Neural progenitor cell (in vitro differentiated cells): ENCODE results near the gene PLEKHA5. TPM values are rescaled to one million over a fixed set of nuclear protein-coding genes. Genes with fewer than 3 reads are reported as not detected.
A peak's percentile ranks its signal among the peaks of the same experiment; 100 is the strongest.

Experiments
- DNase-seq: peaks from one replicate; pipeline ENCODE4 v3.0.0-alpha.2; 2016; ENCODE audit warnings: low spot score
- H2AFZ ChIP-seq: fragments of 200-600 bp; sonication (generic); replicated peaks from 2 replicates; pipeline ENCODE4 v1.6.1; 2016; ENCODE audit warnings: antibody characterized with exemption
- H3F3A ChIP-seq: fragments of 200-600 bp; sonication (generic); 2 replicates; pipeline ENCODE4 v1.6.1; 2016; ENCODE audit warnings: antibody characterized with exemption, low read depth
- H3K27ac ChIP-seq: fragments of 200-600 bp; sonication (generic); 2 replicates; pipeline ENCODE4 v1.5.1; 2016; ENCODE audit warnings: mild to moderate bottlenecking
- H3K27me3 ChIP-seq: fragments of 200-600 bp; sonication (generic); 2 replicates; pipeline ENCODE4 v1.6.1; 2016; ENCODE audit warnings: mild to moderate bottlenecking, moderate library complexity
- H3K36me3 ChIP-seq: fragments of 200-600 bp; sonication (generic); 2 replicates; pipeline ENCODE4 v1.5.1; 2016
- H3K4me1 ChIP-seq: fragments of 200-600 bp; sonication (generic); 2 replicates; pipeline ENCODE4 v1.6.1; 2016; ENCODE audit warnings: mixed run types
- H3K4me2 ChIP-seq: fragments of 200-600 bp; sonication (generic); 2 replicates; pipeline ENCODE4 v1.6.1; 2016
- H3K4me3 ChIP-seq: fragments of 200-600 bp; sonication (generic); 2 replicates; pipeline ENCODE4 v1.5.1; 2016
- H3K79me2 ChIP-seq: fragments of 200-600 bp; sonication (generic); 2 replicates; pipeline ENCODE4 v1.6.1; 2016; ENCODE audit warnings: low read depth
- H3K9ac ChIP-seq: fragments of 200-600 bp; sonication (generic); 2 replicates; pipeline ENCODE4 v1.6.1; 2016
- H3K9me3 ChIP-seq: fragments of 200-600 bp; sonication (generic); 2 replicates; pipeline ENCODE4 v1.5.1; 2016; ENCODE audit warnings: low read depth
- H4K20me1 ChIP-seq: fragments of 200-600 bp; sonication (generic); 2 replicates; pipeline ENCODE4 v1.6.1; 2016; ENCODE audit warnings: low read depth
- H3K27ac Mint-ChIP-seq: 3 replicates; pipeline ENCODE4 v1.8.0; 2021; ENCODE audit warnings: mixed read lengths
- H3K27me3 Mint-ChIP-seq: 2 replicates; pipeline ENCODE4 v1.8.0; 2022; ENCODE audit warnings: low read depth, mild to moderate bottlenecking, inconsistent platforms, moderate library complexity, mixed read lengths; ENCODE audit not compliant: insufficient read depth
- H3K36me3 Mint-ChIP-seq: 3 replicates; pipeline ENCODE4 v1.8.0; 2021; ENCODE audit warnings: mixed read lengths
- H3K4me1 Mint-ChIP-seq: 3 replicates; pipeline ENCODE4 v1.8.0; 2021; ENCODE audit warnings: mixed read lengths
- H3K4me3 Mint-ChIP-seq: 3 replicates; pipeline ENCODE4 v1.8.0; 2021; ENCODE audit warnings: mild to moderate bottlenecking, moderate library complexity, mixed read lengths
- H3K9me3 Mint-ChIP-seq: 3 replicates; pipeline ENCODE4 v1.8.0; 2020; ENCODE audit warnings: mixed read lengths
- CTCF ChIP-seq: fragments of 200-600 bp; sonication (generic); IDR thresholded peaks from 2 replicates; pipeline ENCODE4 v1.5.1; 2017; ENCODE audit warnings: antibody characterized with exemption, mild to moderate bottlenecking
- EZH2 ChIP-seq: fragments of 200-600 bp; sonication (generic); IDR thresholded peaks from 2 replicates; pipeline ENCODE4 v1.6.1; 2017; ENCODE audit warnings: antibody characterized with exemption, mild to moderate bottlenecking, moderate library complexity
- EZH2phosphoT487 ChIP-seq: fragments of 200-600 bp; sonication (generic); IDR thresholded peaks from 2 replicates; pipeline ENCODE4 v1.6.1; 2017; ENCODE audit warnings: antibody characterized with exemption
- total RNA-seq: library from RNA; depleted of rRNA; stranded (reverse); fragments of >200 nt; gene quantifications from 2 replicates; pipeline ENCODE4 v1.2.3, GENCODE V29; 2015; ENCODE audit warnings: low replicate concordance

The PLEKHA5 gene
- total RNA-seq, 1 donor from 2014 or later = 86.7 TPM

GRCh38 chr12:19382111-19382526 lies 252.6 kb downstream of the PLEKHA5 start:
- Histone ChIP-seq H3K9ac (no peak overlapping the region), H3K4me2 (no peak overlapping the region), H2AFZ (no peak overlapping the region)

GRCh38 chr12:19382563-19382962 lies 253.0 kb downstream of the PLEKHA5 start:
- no peak overlapping the region for H3K4me2 ChIP-seq
- H3F3A ChIP-seq = peaks cover 16% of the 10 kb centered on the region
- no peaks in the 10 kb centered on the region for H3K27me3 ChIP-seq
- no peaks in the 10 kb centered on the region for H3K9me3 Mint-ChIP-seq
- DNase-seq = no peak
- peaks cover 2% of the 10 kb centered on the region for H3K27me3 Mint-ChIP-seq
- H3K4me1 ChIP-seq = peaks cover 7% of the 10 kb centered on the region
- H3K4me3 ChIP-seq = no peak overlapping the region
- H3K27ac Mint-ChIP-seq = no peak overlapping the region
- no peaks in the 10 kb centered on the region for H3K79me2 ChIP-seq
- no peak overlapping the region for H2AFZ ChIP-seq
- no peaks in the 10 kb centered on the region for H3K36me3 ChIP-seq
- H4K20me1 ChIP-seq = no peaks in the 10 kb centered on the region
- no peak overlapping the region for H3K9ac ChIP-seq
- TF ChIP-seq CTCF (no peak), EZH2 (no peak), EZH2phosphoT487 (no peak)
- peak overlapping the region; percentile 34 for H3K27ac ChIP-seq
- peaks cover 13% of the 10 kb centered on the region for H3K4me1 Mint-ChIP-seq
- no peak overlapping the region for H3K4me3 Mint-ChIP-seq
- peaks cover 17% of the 10 kb centered on the region for H3K36me3 Mint-ChIP-seq
- H3K9me3 ChIP-seq = no peaks in the 10 kb centered on the region

More at GRCh38 chr12:19382111-19382526, 252.6 kb downstream of the PLEKHA5 start:
- Mint-ChIP-seq H3K4me1 (peaks cover 13% of the 10 kb centered on the region), H3K4me3 (no peak overlapping the region), H3K27me3 (peaks cover 2% of the 10 kb centered on the region), H3K27ac (no peak overlapping the region), H3K36me3 (peaks cover 18% of the 10 kb centered on the region), H3K9me3 (no peaks in the 10 kb centered on the region)
- Histone ChIP-seq H3K79me2 (no peaks in the 10 kb centered on the region), H3K27ac (peak overlapping the region; percentile 34), H3K36me3 (no peaks in the 10 kb centered on the region), H3K4me3 (no peak overlapping the region), H4K20me1 (no peaks in the 10 kb centered on the region), H3F3A (peaks cover 16% of the 10 kb centered on the region), H3K27me3 (no peaks in the 10 kb centered on the region), H3K4me1 (peaks cover 7% of the 10 kb centered on the region), H3K9me3 (no peaks in the 10 kb centered on the region)
- no peak for TF ChIP-seq CTCF
- TF ChIP-seq EZH2phosphoT487 = no peak
- no peak for TF ChIP-seq EZH2
- DNase-seq = peak; percentile 16

- no peak overlapping the region for H2AFZ ChIP-seq
- no peaks in the 10 kb centered on the region for H3K36me3 ChIP-seq
- Mint-ChIP-seq H3K27me3 (peaks cover 2% of the 10 kb centered on the region), H3K9me3 (no peaks in the 10 kb centered on the region), H3K4me3 (no peak overlapping the region), H3K36me3 (peaks cover 5% of the 10 kb centered on the region), H3K27ac (no peak overlapping the region), H3K4me1 (peaks cover 6% of the 10 kb centered on the region)
- H3K4me3 ChIP-seq = no peak overlapping the region
- no peak overlapping the region for H3K27ac ChIP-seq
- no peaks in the 10 kb centered on the region for H3K27me3 ChIP-seq
- H3F3A ChIP-seq = peaks cover 4% of the 10 kb centered on the region
- no peak for DNase-seq
- H3K79me2 ChIP-seq = no peaks in the 10 kb centered on the region
- no peak for TF ChIP-seq CTCF
- no peak for TF ChIP-seq EZH2phosphoT487
- no peak for TF ChIP-seq EZH2
- no peak overlapping the region for H3K9ac ChIP-seq
- no peaks in the 10 kb centered on the region for H3K4me1 ChIP-seq
- no peaks in the 10 kb centered on the region for H3K9me3 ChIP-seq
- no peak overlapping the region for H3K4me2 ChIP-seq
- no peaks in the 10 kb centered on the region for H4K20me1 ChIP-seq
These were observed 257.6 kb downstream of the PLEKHA5 start for GRCh38 chr12:19387161-19387560.
